SK-N-MC (cell line): ENCODE results near the gene HRH1.
"Not testable (repeated sequence)": the region's sequence is repeated elsewhere in the genome, so short reads cannot be mapped to it uniquely, and the experiment has no call there.

Experiments
- DNase-seq: peaks from one replicate; pipeline ENCODE4 v3.0.0-alpha.2; 2011; ENCODE audit warnings: low read depth, low spot score
- H3K27ac ChIP-seq: fragments of 200-600 bp; sonication (generic); 2 replicates; pipeline ENCODE4 v1.5.1; 2016; ENCODE audit warnings: mixed run types
- H3K36me3 ChIP-seq: fragments of 200-600 bp; sonication (generic); 2 replicates; pipeline ENCODE4 v1.6.1; 2017; ENCODE audit warnings: antibody characterized with exemption, low read length, mixed read lengths; ENCODE audit not compliant: insufficient read depth
- H3K4me3 ChIP-seq: fragments of 200-600 bp; sonication (generic); 2 replicates; pipeline ENCODE4 v1.5.1; 2016
- H3K9ac ChIP-seq: fragments of 200-600 bp; sonication (generic); 2 replicates; pipeline ENCODE4 v1.8.0; 2017; ENCODE audit warnings: mixed run types, mixed read lengths; ENCODE audit not compliant: insufficient read length
- H3K9me3 ChIP-seq: fragments of 200-600 bp; sonication (generic); 2 replicates; pipeline ENCODE4 v1.6.1; 2017; ENCODE audit warnings: low read depth, mild to moderate bottlenecking, antibody characterized with exemption, low read length, moderate library complexity, mixed read lengths
- EZH2 ChIP-seq: fragments of 200-600 bp; sonication (generic); IDR thresholded peaks from one replicate; pipeline ENCODE4 v1.6.1; 2017; ENCODE audit warnings: antibody characterized with exemption
- FOXP2 ChIP-seq: optimal IDR thresholded peaks from 2 replicates; pipeline ENCODE3; 2011; ENCODE audit warnings: mild to moderate bottlenecking, moderate library complexity; ENCODE audit not compliant: insufficient read depth; ENCODE audit errors: extremely low read length, control extremely low read depth
- POLR2AphosphoS5 ChIP-seq: IDR thresholded peaks from 2 replicates; pipeline ENCODE4 v1.6.1; 2012; ENCODE audit warnings: mild to moderate bottlenecking, low read depth, low read length, borderline replicate concordance

The HRH1 gene

GRCh38 chr3:11165476-11165875, 11.2 kb downstream of the HRH1 start:
- Histone ChIP-seq H3K36me3 (no peaks in the 10 kb centered on the region), H3K27ac (no peak overlapping the region), H3K9me3 (no peaks in the 10 kb centered on the region), H3K9ac (no peak overlapping the region), H3K4me3 (no peak overlapping the region)
- DNase-seq: no peak
- TF ChIP-seq EZH2 (no peak), POLR2AphosphoS5 (no peak), FOXP2 (no peak)

DNA sequence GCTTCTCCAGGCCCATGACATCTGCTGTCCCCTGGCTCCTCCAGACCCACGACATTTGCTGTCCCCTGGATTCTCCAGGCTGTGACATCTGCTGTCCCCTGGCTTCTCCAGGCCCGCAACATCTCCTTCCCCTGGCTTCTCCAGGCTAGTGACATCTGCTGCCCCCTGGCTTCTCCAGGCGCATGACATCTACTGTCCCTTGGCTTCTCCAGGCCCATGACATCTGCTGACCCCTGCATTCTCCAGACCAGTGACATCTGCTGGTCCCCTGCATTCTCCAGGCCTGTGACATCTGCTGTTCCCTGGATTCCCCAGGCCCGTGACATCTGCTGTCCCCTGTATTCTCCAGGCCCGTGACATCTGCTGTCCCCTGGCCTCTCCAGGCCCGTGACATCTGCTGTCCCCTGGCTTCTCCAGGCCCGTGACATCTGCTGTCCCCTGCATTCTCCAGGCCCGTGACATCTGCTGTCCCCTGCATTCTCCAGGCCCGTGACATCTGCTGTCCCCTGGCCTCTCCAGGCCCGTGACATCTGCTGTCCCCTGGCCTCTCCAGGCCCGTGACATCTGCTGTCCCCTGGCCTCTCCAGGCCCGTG, 12.6 kb downstream of the HRH1 start:
- DNase-seq, H3K9me3 ChIP-seq, H3K9ac ChIP-seq, H3K36me3 ChIP-seq, H3K4me3 ChIP-seq, H3K27ac ChIP-seq: not testable (repeated sequence)

DNA sequence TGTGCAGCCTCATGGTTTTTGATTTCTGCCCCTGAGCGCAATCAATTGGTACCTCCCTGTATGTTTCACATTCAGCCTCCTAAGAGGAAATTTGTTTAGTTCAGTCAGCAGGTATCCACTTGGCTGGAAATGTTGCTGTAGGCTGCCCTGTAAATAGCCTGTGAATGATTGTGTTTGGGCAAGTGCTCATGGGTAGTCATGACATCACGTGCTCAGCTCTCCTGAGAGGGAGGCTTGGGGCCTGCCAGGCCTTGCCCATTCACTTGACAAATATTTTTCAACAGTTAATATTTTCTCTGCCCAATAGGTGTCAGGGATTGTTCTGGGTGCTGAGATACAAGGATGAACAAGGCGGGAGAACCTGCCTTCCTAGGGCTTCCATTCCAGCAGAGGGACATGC, 13.3 kb downstream of the HRH1 start:
- no peak for DNase-seq
- Histone ChIP-seq H3K36me3 (no peaks in the 10 kb centered on the region), H3K9me3 (no peaks in the 10 kb centered on the region), H3K4me3 (no peak overlapping the region), H3K27ac (no peak overlapping the region), H3K9ac (no peak overlapping the region)
- TF ChIP-seq POLR2AphosphoS5 (no peak), EZH2 (no peak), FOXP2 (no peak)

DNA sequence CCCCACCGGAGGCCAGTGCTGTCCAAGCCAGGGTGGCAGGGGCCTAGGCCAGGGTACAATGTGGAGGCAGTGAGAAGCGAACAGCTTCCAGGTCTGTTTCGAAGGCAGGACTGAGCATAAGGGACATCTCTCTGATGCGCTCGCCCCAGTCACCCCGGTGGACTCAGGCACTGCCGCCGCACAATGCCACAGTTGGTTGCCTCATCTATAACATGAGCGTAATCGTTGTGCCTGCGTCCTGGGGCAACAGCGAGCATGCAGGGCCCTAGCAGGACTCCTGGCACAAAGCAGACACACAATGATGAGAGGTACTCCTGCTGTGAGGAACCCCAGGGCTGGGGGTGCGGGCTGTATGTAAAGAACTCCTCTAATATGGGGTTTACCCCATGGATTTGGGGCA, 14.1 kb downstream of the HRH1 start:
- no peak overlapping the region for H3K9ac ChIP-seq
- no peak overlapping the region for H3K27ac ChIP-seq
- H3K36me3 ChIP-seq: no peaks in the 10 kb centered on the region
- no peak overlapping the region for H3K4me3 ChIP-seq
- no peak for DNase-seq
- TF ChIP-seq POLR2AphosphoS5 (no peak), EZH2 (no peak), FOXP2 (no peak)
- no peaks in the 10 kb centered on the region for H3K9me3 ChIP-seq

- TF ChIP-seq EZH2 (no peak), POLR2AphosphoS5 (no peak), FOXP2 (no peak)
- H3K27ac ChIP-seq: no peak overlapping the region
Measured at GRCh38 chr3:11168881-11169805, 14.8 kb downstream of the HRH1 start.

DNA sequence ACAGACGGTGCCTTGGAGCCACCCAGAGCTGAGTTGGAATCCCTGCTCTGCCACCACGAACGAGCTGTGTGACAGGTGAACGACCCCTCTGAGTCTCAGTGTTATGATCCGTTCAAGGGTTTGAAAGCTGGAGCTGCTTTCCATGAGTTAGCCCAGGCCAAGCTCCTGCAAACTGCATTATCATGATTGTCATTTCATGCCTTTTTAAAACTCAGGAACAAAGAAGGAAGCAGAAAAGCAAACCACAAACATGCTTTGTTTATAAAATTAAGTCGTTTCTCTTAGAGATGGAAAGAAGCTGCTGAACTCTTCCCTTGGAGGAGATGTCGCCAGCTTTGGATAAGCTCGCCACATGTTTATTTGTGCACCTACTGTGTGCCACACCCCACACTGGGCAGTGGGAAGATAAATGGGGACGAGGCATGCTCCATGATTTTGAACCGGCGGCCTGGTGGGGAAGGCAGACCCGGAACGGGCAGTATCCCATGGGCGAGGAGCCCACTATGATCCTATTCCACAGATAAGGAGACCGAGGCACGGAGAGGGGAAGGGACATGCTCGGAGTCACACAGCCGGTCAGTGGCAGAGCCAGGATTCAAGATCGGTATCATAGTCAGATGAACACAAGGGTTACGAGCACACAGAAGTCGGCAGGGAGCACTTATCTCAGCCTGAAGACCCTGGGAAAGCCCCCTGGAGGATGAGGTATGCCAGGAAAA, 15.9 kb downstream of the HRH1 start:
- no peaks in the 10 kb centered on the region for H3K36me3 ChIP-seq
- H3K9ac ChIP-seq: no peak overlapping the region
- no peak overlapping the region for H3K4me3 ChIP-seq
- DNase-seq: no peak
- no peak overlapping the region for H3K27ac ChIP-seq
- TF ChIP-seq POLR2AphosphoS5 (no peak), EZH2 (no peak), FOXP2 (no peak)
- H3K9me3 ChIP-seq: no peaks in the 10 kb centered on the region

More at GRCh38 chr3:11168881-11169805, 14.8 kb downstream of the HRH1 start:
- H3K9ac ChIP-seq: no peak overlapping the region
- no peak for DNase-seq
- H3K36me3 ChIP-seq: no peaks in the 10 kb centered on the region
- H3K9me3 ChIP-seq: no peaks in the 10 kb centered on the region
- no peak overlapping the region for H3K4me3 ChIP-seq

DNA sequence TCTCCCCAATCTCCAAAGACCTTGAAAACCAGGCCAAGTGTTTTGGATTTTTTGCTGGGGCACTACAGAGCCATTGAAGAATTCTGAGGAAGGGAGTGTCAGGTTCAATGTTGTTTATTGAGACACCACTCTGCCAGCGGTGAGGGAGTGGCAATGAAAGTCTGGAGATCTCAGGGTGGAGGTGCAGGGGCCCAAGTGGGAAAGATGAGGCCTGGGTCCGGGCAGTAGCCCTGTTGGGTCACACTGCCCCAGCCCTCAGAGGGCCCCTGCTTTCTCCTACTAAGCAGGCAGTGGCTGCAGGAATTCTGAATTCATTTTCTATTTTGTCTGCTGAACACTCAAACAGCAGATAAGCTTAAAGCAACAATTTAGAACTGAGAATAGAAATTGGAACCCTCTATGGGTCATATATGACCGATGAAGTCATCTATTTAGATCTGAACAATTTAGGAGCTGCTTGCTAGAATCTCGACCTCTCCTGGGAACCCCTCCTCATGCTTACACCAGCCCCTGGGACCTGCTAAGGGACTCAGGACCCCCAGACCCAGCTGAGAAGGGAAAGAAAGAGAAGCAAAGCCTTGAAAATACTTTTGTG, 17.9 kb downstream of the HRH1 start:
- no peak overlapping the region for H3K4me3 ChIP-seq
- H3K9me3 ChIP-seq: no peaks in the 10 kb centered on the region
- TF ChIP-seq FOXP2 (no peak), EZH2 (no peak), POLR2AphosphoS5 (no peak)
- no peaks in the 10 kb centered on the region for H3K36me3 ChIP-seq
- H3K9ac ChIP-seq: no peak overlapping the region
- DNase-seq: no peak
- no peak overlapping the region for H3K27ac ChIP-seq

GRCh38 chr3:11173828-11174465, 19.7 kb downstream of the HRH1 start:
- TF ChIP-seq EZH2 (no peak), POLR2AphosphoS5 (no peak), FOXP2 (no peak)
- Histone ChIP-seq H3K9ac (no peak overlapping the region), H3K4me3 (no peak overlapping the region), H3K36me3 (no peaks in the 10 kb centered on the region), H3K9me3 (no peaks in the 10 kb centered on the region), H3K27ac (no peak overlapping the region)
- DNase-seq: no peak
